Measurements from ENCODE around the gene INPP4A. TPM values are rescaled to one million over a fixed set of nuclear protein-coding genes. Genes with fewer than 3 reads are reported as not detected.

The INPP4A gene
- total RNA-seq, 4 donors from 2014 or later = 22.8 to 35.8 (median 25.4) TPM

GRCh38 chr2:98528349-98528748, 83.7 kb downstream of the INPP4A start:
- TF ChIP-seq, protein P1, sequence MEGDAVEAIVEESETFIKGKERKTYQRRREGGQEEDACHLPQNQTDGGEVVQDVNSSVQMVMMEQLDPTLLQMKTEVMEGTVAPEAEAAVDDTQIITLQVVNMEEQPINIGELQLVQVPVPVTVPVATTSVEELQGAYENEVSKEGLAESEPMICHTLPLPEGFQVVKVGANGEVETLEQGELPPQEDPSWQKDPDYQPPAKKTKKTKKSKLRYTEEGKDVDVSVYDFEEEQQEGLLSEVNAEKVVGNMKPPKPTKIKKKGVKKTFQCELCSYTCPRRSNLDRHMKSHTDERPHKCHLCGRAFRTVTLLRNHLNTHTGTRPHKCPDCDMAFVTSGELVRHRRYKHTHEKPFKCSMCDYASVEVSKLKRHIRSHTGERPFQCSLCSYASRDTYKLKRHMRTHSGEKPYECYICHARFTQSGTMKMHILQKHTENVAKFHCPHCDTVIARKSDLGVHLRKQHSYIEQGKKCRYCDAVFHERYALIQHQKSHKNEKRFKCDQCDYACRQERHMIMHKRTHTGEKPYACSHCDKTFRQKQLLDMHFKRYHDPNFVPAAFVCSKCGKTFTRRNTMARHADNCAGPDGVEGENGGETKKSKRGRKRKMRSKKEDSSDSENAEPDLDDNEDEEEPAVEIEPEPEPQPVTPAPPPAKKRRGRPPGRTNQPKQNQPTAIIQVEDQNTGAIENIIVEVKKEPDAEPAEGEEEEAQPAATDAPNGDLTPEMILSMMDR (IDR thresholded peaks at IDR 0.05) = no peak
- TF ChIP-seq EP300 (IDR thresholded peaks at IDR 0.05; ENCODE audit: low read depth) (no peak), POLR2AphosphoS5 (IDR thresholded peaks at IDR 0.05) (no peak), POLR2A (IDR thresholded peaks at IDR 0.05) (no peak)
- no peaks in the 10 kb centered on the region for H3K9me3 ChIP-seq
- DNase-seq = no peak
- H3K4me1 ChIP-seq = no peaks in the 10 kb centered on the region
- no peaks in the 10 kb centered on the region for H3K36me3 ChIP-seq
- H3K27me3 ChIP-seq = no peaks in the 10 kb centered on the region
- no peak overlapping the region for H3K4me3 ChIP-seq
- in situ Hi-C loops (cut with MboI; ENCODE audit: low pct_ligation_motif_present in 1 of 4, low pct_unique_long_range_greater_than_20kb in 1 of 4, low sequenced_read_pairs in 3 of 4) (loop anchor here in 1 of 4 donors (25.0 kb wide), 1 partner anchor 116 kb away; no protein-coding TSS in a partner anchor), intact Hi-C loops (cut with DNase I; ENCODE audit: low total_unique reads) (no loop called here)
- no peak overlapping the region for H3K27ac ChIP-seq

DNA sequence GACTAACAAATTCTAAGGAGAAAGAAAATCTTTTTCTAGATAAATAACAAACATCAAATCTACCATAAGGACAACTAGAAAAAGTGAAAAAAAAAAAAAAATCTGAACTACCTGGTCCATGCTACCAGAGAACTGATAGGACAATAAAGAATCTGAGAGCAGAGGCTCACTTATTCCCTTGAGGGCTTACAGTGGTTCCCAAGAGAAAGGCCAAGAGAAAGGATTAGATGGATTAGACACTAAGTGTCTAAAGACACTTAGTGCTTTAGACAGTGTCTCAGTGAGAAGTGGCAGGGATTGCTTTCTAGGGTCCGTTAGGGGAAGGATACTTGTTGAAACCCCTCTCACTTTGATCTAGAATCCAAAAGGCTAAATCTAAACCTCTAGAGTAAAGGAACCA, 85.5 kb downstream of the INPP4A start:
- no peaks in the 10 kb centered on the region for H3K4me1 ChIP-seq
- no peaks in the 10 kb centered on the region for H3K36me3 ChIP-seq
- no peak for DNase-seq
- TF ChIP-seq POLR2A (IDR thresholded peaks at IDR 0.05) (no peak), EP300 (IDR thresholded peaks at IDR 0.05; ENCODE audit: low read depth) (no peak), POLR2AphosphoS5 (IDR thresholded peaks at IDR 0.05) (no peak)
- TF ChIP-seq, protein P1 (IDR thresholded peaks at IDR 0.05) = no peak
- intact Hi-C loops (cut with DNase I; ENCODE audit: low total_unique reads) = no loop called here
- no peak overlapping the region for H3K4me3 ChIP-seq
- in situ Hi-C loops (cut with MboI; ENCODE audit: low pct_ligation_motif_present in 1 of 4, low pct_unique_long_range_greater_than_20kb in 1 of 4, low sequenced_read_pairs in 3 of 4) = loop anchor here in 1 of 4 donors (25.0 kb wide), 1 partner anchor 118 kb away; no protein-coding TSS in a partner anchor
- H3K27ac ChIP-seq = no peak overlapping the region
- 89% methylated on average over 1 of the region's 1 CpG; no CpG with 5 or more reads in 1 of the 2 donors for WGBS, 2 donors (ENCODE audit: low coverage in 1 of 2)
- no peaks in the 10 kb centered on the region for H3K9me3 ChIP-seq
- no peaks in the 10 kb centered on the region for H3K27me3 ChIP-seq

- no peaks in the 10 kb centered on the region for H3K4me1 ChIP-seq
- intact Hi-C loops (cut with DNase I; ENCODE audit: low total_unique reads) (no loop called here), in situ Hi-C loops (cut with MboI; ENCODE audit: low pct_ligation_motif_present in 1 of 4, low pct_unique_long_range_greater_than_20kb in 1 of 4, low sequenced_read_pairs in 3 of 4) (loop anchor here in 1 of 4 donors (25.0 kb wide), 1 partner anchor 120 kb away; no protein-coding TSS in a partner anchor)
- TF ChIP-seq, protein P1 (IDR thresholded peaks at IDR 0.05) = no peak
- no peak for TF ChIP-seq POLR2A (IDR thresholded peaks at IDR 0.05)
- no peak for TF ChIP-seq POLR2AphosphoS5 (IDR thresholded peaks at IDR 0.05)
- TF ChIP-seq EP300 (IDR thresholded peaks at IDR 0.05; ENCODE audit: low read depth) = no peak
- H3K36me3 ChIP-seq = peaks cover 0 to 4% (median under 1%) of the 10 kb centered on the region in 4 donors
- no peak for DNase-seq
- 85 to 93% methylated on average over 6 of the region's 6 CpGs for WGBS, 2 donors (ENCODE audit: low coverage in 1 of 2)
- no peaks in the 10 kb centered on the region for H3K27me3 ChIP-seq
- H3K27ac ChIP-seq = no peak overlapping the region
- H3K9me3 ChIP-seq = no peaks in the 10 kb centered on the region
- no peak overlapping the region for H3K4me3 ChIP-seq
Measured at GRCh38 chr2:98532756-98533155, 88.1 kb downstream of the INPP4A start.

DNA sequence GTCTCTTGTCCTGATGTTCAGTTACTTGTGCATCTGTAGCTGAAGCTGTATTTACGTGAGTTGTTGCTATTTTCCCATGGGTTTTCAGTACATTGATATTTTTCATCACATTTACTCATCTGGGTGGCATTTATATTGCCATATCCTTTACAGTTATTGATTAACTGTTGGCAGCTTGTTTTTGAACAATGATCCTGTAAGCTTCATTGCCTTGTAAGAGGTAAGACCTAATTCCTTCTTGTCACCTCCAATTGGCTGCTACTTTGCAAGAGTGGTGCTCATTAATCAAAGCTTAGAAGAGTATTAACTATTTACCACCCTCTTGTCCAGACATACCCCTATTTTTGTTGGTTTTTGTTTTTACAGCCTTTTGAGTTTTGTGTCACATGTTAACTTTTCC, 88.9 kb downstream of the INPP4A start:
- H3K9me3 ChIP-seq = no peaks in the 10 kb centered on the region
- no peaks in the 10 kb centered on the region for H3K4me1 ChIP-seq
- H3K36me3 ChIP-seq = peaks cover 0 to 8% (median 2%) of the 10 kb centered on the region in 4 donors
- in situ Hi-C loops (cut with MboI; ENCODE audit: low pct_ligation_motif_present in 1 of 4, low pct_unique_long_range_greater_than_20kb in 1 of 4, low sequenced_read_pairs in 3 of 4) = loop anchor here in 1 of 4 donors (25.0 kb wide), 1 partner anchor 121 kb away; no protein-coding TSS in a partner anchor
- H3K27me3 ChIP-seq = no peaks in the 10 kb centered on the region
- DNase-seq = no peak
- no peak overlapping the region for H3K4me3 ChIP-seq
- TF ChIP-seq POLR2AphosphoS5 (IDR thresholded peaks at IDR 0.05) (no peak), EP300 (IDR thresholded peaks at IDR 0.05; ENCODE audit: low read depth) (no peak), POLR2A (IDR thresholded peaks at IDR 0.05) (no peak)
- TF ChIP-seq, protein P1 (IDR thresholded peaks at IDR 0.05) = no peak
- no peak overlapping the region for H3K27ac ChIP-seq
- 93% methylated on average over 1 of the region's 1 CpG; no CpG with 5 or more reads in 1 of the 2 donors for WGBS, 2 donors (ENCODE audit: low coverage in 1 of 2)
- intact Hi-C loops (cut with DNase I; ENCODE audit: low total_unique reads) = no loop called here
